T-helper 9 cell (primary cell): ENCODE measurements around the gene SYT1.

Source experiments
- DNase-seq: peaks from one replicate; pipeline ENCODE4 v3.0.0-alpha.2; 2020

Gene SYT1

DNA sequence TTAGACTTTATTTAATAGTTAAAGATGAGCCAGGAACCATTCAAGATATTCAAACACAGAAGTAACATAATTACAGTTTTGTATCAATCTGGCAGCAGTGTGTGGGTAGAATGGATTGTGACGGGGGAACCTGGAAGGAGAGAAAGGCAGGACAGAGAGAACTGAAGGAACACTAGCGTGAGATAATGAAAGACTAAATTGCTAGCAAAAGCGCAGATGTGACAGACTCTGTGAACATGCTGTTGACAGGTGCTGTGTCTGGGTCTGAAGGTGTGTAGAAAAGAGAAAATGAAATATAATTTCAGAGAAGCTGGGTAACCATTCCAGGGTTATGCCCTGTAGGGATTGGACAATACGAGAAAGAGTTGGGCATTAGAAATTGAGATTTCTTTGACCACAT, 372.3 kb downstream of the SYT1 start:
- DNase-seq, result no peak

DNA sequence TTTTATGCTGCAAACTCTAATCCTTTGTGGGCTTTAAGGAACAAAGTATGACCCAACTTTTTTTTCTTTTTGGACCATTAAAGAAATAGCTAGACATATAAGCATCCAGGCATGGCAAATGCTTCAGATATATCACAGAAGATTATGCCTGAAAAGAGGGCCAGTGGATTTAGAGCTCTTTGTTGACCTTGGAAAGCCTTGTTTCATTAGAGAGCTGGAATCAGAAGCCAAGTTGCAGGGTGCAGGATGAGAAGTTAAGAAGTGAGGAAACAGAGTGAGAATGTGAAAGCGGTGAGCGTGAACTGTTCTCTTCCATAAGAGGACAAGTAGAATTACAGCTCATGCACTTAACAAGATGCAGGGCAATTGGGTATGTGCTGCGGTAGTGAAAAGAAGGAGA, 373.7 kb downstream of the SYT1 start:
- no peak for DNase-seq

DNA sequence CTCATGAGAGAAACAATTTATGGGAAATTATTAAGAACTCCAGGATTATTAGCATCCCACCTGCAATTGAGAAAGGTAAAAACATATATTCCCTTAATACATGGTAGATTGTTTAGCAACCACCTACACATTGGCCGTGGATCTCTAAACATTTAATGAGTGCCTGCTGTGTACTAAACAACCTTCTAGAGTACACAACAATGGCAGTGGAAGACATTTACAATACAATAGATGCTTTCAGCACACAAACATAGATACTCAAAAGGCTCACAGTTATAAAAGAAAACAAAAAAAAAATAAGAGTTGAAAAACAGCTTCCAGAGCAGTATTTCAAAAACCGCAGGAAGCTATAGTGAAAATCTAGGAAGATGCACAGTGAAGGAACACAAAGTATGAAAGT, 382.9 kb downstream of the SYT1 start:
- DNase-seq, result no peak

DNA sequence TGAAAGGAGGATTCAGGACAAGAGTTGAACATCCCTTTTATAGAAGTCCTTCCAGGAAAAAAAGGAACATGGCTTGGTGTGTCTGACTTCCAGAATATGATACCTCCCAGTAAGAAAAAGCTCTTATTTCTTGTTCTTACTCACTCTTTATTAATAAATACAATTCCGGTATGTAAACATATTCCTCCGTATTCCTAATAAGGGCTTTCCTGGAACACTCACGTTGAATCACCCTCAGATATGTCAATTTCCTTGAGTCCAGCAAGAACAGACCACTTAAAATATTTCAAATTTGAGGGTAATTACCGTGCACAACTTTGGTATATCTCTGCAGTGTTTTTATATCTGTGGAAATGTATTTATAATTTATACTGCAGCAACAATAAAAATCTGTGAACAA, 385.6 kb downstream of the SYT1 start:
- DNase-seq, result no peak

- no peak for DNase-seq
Observed at GRCh38 chr12:79250960-79251755, 386.6 kb downstream of the SYT1 start.

GRCh38 chr12:79252358-79253075, 387.9 kb downstream of the SYT1 start:
- no peak for DNase-seq

GRCh38 chr12:79255288-79255687, 390.7 kb downstream of the SYT1 start:
- DNase-seq, result no peak

- DNase-seq, result no peak
Observed at GRCh38 chr12:79260923-79261322, 396.3 kb downstream of the SYT1 start.

DNA sequence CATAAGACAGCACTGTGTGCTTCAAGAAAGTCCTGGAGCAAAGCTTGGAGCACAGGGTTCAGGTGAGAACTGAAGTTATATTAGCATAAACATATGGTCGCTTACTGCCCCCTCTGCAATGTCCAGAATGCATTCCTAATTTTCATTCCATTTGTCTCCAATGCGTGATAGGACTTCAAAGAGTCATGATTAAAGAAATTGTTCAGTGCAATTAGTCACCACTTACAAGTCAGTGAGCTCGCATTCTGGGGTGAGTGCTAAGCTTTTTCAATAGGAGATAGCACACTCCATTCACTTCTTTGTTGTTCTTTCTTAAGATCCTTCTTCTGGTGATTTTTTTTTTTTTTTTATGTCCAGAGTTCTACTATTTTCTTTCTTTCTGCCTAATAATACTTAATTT, 398.4 kb downstream of the SYT1 start:
- DNase-seq, result no peak

GRCh38 chr12:79266343-79267144, 402.0 kb downstream of the SYT1 start:
- no peak for DNase-seq

GRCh38 chr12:79267580-79267979, 403.0 kb downstream of the SYT1 start:
- DNase-seq, result no peak

DNA sequence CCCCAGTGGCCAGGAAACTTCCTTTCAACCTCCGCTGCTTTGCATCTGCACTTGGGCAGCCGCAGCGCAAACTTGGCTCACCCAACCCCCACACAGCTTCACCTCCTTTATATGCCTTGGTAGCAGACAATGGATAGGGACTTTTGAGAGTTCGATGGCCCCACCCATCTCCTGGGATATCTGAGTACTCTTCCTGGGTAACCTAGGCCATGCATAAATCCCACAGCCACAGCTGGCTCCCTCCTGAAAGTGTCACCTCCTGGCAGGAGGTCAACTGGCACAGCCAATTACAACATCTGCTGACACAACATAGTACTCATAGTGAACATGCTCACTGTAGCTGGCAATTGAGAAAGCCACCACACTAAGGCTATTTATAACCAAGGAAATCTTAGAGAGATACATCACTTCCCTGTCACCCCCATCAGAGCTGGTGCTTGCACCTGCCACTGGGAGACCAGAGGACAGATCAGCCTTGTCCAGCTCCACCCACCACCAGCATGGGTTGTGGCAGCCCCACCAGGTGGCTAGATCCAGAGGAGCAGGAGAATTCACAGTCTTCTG, 410.0 kb downstream of the SYT1 start:
- no peak for DNase-seq

DNA sequence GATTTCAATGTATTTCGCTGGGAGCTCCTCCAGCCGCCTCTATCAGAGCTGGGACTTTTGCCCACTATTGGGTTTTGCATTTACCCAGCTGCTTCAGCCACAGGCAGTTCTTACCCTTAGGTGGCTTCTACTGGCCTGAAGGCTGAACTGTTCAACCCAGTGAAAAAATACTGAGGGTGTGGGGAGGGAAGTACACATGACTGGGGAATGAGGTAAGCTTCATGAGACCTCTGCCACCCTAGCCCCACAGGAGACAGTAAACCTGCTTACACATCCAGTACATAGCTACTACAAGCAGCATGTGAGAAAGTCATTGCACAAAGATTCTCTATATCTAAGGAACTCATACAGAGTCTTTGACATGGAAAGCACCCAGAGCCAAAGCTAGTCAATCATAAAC, 411.1 kb downstream of the SYT1 start:
- DNase-seq, result no peak

GRCh38 chr12:79283364-79283763, 418.8 kb downstream of the SYT1 start:
- DNase-seq, result no peak

GRCh38 chr12:79288911-79289310, 424.3 kb downstream of the SYT1 start:
- DNase-seq, result no peak

DNA sequence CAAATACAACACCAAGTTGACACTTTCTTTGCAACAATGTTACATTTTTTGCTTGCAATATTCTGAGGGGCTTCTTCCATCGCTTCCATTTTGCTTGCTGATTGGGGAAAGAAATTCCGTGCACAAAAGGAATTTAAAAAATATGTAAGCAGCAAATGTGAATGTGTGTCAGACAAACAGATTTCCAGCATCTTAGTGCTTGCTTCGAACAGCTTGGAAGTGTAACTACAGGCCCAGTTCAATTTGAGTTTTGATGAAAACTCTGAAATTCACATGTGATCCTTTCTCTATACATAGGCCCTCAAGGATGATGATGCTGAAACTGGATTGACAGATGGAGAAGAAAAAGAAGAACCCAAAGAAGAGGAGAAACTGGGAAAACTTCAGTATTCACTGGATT, 427.1 kb downstream of the SYT1 start:
- no peak for DNase-seq

GRCh38 chr12:79294590-79294989, 430.0 kb downstream of the SYT1 start:
- DNase-seq, result no peak

DNA sequence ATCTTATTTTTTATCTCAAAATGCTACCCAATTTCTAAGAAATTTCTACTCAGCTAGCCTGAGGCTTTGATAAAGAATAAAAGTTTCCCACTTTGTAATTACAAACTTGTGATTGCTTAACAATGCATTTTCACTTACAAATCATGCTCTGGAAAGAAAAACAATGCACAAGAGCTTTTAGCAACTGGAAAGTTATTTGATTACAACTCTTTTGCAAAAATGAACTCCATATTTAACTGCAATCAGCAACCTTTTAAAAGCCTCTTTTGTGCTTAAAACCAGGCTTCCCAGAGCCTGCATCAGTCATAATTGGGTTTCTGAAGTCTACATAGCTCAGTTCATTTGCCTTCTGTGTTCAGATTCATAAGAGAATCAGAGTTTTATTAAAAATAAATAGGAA, 431.0 kb downstream of the SYT1 start:
- no peak for DNase-seq

- DNase-seq, result no peak
Observed at GRCh38 chr12:79296133-79296532, 431.6 kb downstream of the SYT1 start.

DNA sequence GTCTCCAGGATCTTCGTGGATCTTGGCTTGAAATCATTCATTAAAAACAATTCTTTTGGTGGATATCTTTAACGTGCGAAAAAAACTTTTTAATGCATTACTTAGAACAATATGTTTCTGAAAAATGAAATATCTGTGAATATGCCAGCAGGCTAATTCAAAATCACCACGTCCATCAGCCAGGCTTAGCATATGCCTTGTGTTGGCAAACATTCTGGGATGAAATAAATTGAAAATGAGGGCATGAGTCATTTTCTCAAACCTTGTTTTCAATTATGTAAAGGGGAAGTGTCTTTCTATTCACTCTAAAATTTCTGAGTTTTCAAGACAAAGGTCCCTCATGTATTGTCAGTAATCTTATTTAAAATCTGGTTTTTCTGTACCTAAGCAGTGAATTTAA, 432.3 kb downstream of the SYT1 start:
- no peak for DNase-seq

DNA sequence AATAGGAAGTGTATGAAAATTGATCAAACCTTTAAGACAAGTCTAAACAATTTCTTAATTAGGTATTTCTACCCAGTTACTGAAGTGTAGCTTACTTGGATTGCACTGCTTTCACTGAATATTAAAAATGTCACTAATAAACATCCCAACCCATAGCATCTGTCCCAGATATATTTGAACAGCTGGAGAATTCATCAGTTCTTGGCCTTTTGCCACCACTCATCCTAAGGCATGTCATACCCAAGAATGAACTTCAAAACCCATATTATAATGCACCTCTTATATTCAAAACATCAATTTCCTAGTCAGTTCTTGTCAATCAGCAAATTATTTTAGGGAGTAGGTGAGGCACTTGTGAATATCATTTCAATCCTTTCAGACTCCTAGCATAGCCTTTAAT, 433.9 kb downstream of the SYT1 start:
- DNase-seq, result no peak

- DNase-seq, result no peak
Observed at GRCh38 chr12:79299447-79300198, 435.0 kb downstream of the SYT1 start.

DNA sequence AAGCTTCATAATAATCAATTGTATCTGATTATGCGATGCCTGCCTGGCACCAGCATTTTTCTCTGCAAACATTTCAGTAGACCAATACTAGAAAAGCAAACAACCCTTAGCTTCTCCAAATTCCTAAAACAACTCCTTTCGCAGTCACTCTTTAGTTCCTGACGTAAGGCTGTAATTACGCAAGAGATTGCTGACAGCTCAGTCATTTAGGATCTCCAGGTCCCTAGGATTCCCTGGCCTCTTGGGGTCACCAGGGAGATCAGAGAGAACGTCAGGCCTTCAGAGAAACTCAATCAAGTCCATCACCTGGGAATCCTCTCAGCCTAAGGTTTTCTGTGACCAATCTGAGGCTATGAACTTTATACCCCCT, 435.6 kb downstream of the SYT1 start:
- DNase-seq, result no peak
